ENCODE results near the gene IL17RA.

The IL17RA gene

DNA sequence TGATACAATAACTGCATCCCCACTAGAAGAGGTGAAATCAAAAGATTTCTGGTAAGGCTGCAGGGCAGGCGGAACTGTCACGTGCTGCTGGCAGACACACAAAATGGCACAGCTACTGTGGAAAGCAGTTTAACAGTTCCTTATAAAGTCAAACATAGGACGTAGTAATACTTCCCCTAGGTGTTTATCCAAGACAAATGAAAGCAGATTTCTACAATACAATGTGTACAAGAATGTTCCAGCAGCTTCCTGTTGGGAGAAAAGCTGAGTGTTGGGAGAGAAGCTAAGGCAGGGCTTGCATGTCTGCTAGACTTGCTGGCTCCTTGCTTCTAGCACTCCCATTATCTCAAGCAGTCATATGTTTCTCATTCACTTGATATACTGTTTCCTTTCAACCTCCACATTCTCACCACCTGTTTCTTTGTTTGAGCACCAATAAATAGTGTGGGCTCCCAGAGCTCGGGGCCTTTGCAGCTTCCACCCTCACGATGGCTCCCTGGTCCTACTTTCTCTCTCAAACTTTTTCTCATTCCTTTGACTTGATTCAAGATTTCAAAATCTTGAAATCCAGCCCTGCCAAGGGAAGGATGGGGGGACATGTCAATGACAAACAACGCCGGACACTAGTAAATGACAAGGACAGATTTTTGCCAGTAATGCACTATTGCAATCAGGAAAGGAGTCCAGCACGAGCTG, 21.2 kb upstream of the IL17RA start:
- Mint-ChIP-seq H3K4me3 (no peak overlapping the region), H3K4me1 (peaks cover 6% of the 10 kb centered on the region), H3K27me3 (no peaks in the 10 kb centered on the region), H3K27ac (no peak overlapping the region), H3K9me3 (no peaks in the 10 kb centered on the region), H3K36me3 (peaks cover 2% of the 10 kb centered on the region)
- no peak for ATAC-seq (ENCODE audit: low read depth)
- DNase-seq (ENCODE audit: low spot score in 2 of 2), result no peak

DNA sequence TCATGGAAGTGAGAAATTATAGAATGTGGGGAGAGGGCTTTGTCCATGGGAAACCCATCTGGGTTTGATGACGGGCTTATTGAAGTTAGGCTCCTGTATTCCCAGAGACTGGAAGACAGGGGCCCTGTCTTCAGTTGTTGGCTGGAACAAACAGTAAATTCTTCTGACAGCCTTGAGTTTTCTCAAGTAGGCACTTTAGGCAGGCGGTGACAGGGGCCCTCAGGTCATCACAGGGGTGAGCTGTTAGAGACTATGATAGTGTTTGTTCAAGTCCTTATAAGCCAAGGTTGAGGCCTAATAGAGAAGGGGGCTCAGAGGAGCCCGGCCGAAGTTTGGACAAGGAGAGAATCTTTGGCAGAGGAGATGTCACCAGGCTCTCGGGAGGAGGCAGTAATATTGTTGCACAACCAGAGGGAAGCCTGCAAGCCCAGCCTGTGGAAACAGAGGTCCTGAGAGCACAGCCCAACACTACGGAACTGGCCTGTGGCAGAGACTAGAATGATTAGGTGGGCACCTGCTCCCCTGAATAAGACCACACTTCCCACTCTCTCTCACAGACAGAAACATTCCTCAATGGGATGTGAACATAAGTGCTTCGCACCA, 20.2 kb upstream of the IL17RA start:
- ATAC-seq (ENCODE audit: low read depth), result no peak
- DNase-seq (ENCODE audit: low spot score in 2 of 2), result no peak
- Mint-ChIP-seq H3K4me1 (peaks cover 6% of the 10 kb centered on the region), H3K27ac (no peak overlapping the region), H3K4me3 (no peak overlapping the region), H3K27me3 (no peaks in the 10 kb centered on the region), H3K36me3 (peaks cover 2% of the 10 kb centered on the region), H3K9me3 (no peaks in the 10 kb centered on the region)

DNA sequence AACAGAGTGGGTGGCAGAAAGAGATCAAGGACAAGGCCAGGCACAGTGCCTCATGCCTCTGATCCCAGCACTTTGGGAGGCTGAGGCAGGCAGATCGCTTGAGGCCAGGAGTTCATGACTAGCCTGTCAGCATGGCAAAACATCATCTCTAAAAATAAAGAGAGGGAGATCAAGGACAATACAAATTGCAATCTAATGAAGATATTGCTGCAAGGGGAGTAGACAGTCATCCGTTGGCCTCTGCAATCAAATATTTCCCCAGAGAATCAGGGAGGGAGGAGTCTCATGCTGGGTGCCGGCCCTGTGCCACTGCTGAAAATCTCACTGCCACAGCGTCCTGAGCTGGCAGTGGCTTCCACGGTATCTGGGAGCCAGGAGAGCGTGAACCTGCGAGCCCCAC, 19.4 kb upstream of the IL17RA start:
- no peak overlapping the region for H3K4me3 Mint-ChIP-seq
- no peaks in the 10 kb centered on the region for H3K27me3 Mint-ChIP-seq
- no peak for DNase-seq (ENCODE audit: low spot score in 2 of 2)
- no peaks in the 10 kb centered on the region for H3K9me3 Mint-ChIP-seq
- H3K36me3 Mint-ChIP-seq, result peaks cover 2% of the 10 kb centered on the region
- no peak overlapping the region for H3K27ac Mint-ChIP-seq
- H3K4me1 Mint-ChIP-seq, result peaks cover 6% of the 10 kb centered on the region
- ATAC-seq (ENCODE audit: low read depth), result no peak

DNA sequence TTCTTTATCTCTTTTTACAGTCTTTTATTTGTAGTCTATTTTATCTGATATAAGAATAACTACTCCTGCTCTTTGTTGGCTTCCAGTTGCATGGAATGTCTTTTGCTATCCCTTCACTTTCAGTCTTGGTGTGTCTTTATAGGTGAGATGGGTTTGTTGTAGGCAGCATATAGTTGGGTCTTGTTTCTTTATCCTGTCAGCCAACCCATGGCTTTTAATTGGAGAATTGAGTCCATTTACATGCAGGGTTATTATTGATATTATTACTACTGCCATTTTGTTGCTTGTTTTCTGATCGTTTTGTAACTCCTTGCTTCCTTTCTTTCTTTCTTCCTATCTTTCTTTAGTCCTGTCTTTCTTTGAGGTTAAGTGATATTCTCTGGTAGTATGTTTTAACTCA, 11.9 kb upstream of the IL17RA start:
- Mint-ChIP-seq H3K27ac (no peak overlapping the region), H3K9me3 (peaks cover 1% of the 10 kb centered on the region), H3K27me3 (no peaks in the 10 kb centered on the region), H3K4me1 (no peaks in the 10 kb centered on the region), H3K36me3 (peaks cover 7% of the 10 kb centered on the region), H3K4me3 (no peak overlapping the region)
- DNase-seq (ENCODE audit: low spot score in 2 of 2) (no peak), ATAC-seq (ENCODE audit: low read depth) (no peak)

DNA sequence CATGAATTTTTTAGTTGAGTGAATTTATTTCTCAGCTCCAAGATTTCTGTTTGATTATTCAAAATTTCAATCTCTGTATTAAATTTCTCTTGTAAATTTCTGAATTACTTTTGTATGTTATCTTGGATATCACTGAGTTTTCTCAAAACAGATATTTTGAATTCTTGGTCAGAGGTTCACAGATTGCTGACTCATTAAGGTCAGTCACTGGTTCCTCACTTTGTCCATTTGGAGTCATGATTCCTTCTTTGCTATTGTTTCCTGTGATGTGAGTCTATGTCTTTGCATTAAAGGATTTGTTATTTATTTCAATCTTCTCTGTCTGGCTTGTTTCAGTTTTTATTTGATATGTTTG, 10.2 kb upstream of the IL17RA start:
- H3K27ac Mint-ChIP-seq, result no peak overlapping the region
- H3K27me3 Mint-ChIP-seq, result no peaks in the 10 kb centered on the region

DNA sequence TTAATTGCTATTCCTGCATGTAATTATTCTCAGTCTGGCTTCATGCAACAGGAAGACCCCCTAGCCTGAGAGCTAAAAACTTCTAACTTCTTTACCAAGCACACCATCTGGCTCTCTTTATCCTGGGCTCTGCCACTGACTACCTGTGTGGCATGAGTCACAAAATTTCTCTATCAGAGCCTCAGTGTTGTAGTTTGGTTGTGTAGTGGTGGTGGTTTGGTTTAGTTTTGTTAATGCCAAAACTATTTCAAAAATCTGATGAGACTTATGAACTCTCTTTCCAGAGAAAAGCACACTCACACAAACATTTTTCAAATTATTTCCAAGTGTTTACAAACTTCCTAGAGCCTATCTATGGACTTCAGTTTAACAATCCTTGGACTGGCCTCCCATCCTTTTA, 7.5 kb upstream of the IL17RA start:
- no peak overlapping the region for H3K4me3 Mint-ChIP-seq
- DNase-seq (ENCODE audit: low spot score in 2 of 2) (no peak), ATAC-seq (ENCODE audit: low read depth) (no peak)
- no peaks in the 10 kb centered on the region for H3K4me1 Mint-ChIP-seq
- no peaks in the 10 kb centered on the region for H3K27me3 Mint-ChIP-seq
- no peak overlapping the region for H3K27ac Mint-ChIP-seq
- peaks cover 5% of the 10 kb centered on the region for H3K36me3 Mint-ChIP-seq
- H3K9me3 Mint-ChIP-seq, result peaks cover 1% of the 10 kb centered on the region

More for the DNA sequence above, 10.2 kb upstream of the IL17RA start:
- Mint-ChIP-seq H3K4me1 (no peaks in the 10 kb centered on the region), H3K4me3 (no peak overlapping the region), H3K9me3 (peaks cover 1% of the 10 kb centered on the region), H3K36me3 (peaks cover 7% of the 10 kb centered on the region)
- ATAC-seq (ENCODE audit: low read depth), result no peak
- DNase-seq (ENCODE audit: low spot score in 2 of 2), result no peak

DNA sequence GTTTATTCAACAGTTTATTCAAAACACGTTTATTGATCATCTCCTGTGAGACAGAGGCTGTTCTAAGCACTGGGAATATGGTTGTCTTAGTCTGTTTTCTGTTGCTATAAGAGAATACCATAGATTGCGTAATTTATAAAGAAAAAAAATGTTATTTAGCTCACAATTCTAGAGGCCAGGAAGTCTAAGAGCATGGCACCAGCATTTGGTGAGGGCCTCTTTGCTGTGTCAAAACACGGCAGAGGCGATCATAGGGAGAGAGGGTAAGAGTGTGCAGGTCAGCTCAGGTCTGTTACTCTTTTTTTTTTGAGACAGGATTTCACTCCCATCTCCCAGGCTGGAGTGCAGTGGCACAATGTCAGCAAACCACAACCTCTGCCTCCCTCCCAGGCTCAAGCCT, 5.2 kb upstream of the IL17RA start:
- DNase-seq (ENCODE audit: low spot score in 2 of 2) (no peak), ATAC-seq (ENCODE audit: low read depth) (no peak)
- Mint-ChIP-seq H3K27ac (no peak overlapping the region), H3K9me3 (no peaks in the 10 kb centered on the region), H3K4me3 (no peak overlapping the region), H3K36me3 (no peaks in the 10 kb centered on the region), H3K27me3 (no peaks in the 10 kb centered on the region), H3K4me1 (peaks cover 10% of the 10 kb centered on the region)

DNA sequence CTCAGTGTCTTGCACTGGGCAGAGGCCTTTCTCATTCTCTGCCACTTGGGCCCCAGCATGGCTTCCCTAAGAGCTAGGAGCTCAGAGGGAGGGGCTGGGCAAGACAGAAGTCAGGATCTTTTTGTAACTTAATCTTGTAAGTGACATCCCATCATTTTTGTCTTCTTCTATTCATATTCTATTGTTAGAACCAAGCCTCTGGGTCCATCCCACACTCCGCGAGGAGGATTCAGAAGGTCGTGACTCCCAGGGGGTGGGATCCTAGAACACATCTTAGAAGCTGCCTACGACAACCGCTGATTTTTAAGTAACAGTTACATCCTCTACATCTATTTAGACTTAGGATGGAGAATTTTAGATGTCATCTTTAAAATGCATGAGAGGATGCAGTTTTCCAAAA, 1.5 kb upstream of the IL17RA start:
- Mint-ChIP-seq H3K4me3 (peak overlapping the region; percentile 89), H3K9me3 (no peaks in the 10 kb centered on the region), H3K4me1 (peaks cover 34% of the 10 kb centered on the region), H3K27me3 (no peaks in the 10 kb centered on the region), H3K36me3 (no peaks in the 10 kb centered on the region), H3K27ac (peak overlapping the region; percentile 76)
- ATAC-seq (ENCODE audit: low read depth) (no peak), DNase-seq (ENCODE audit: low spot score in 2 of 2) (no peak)

DNA sequence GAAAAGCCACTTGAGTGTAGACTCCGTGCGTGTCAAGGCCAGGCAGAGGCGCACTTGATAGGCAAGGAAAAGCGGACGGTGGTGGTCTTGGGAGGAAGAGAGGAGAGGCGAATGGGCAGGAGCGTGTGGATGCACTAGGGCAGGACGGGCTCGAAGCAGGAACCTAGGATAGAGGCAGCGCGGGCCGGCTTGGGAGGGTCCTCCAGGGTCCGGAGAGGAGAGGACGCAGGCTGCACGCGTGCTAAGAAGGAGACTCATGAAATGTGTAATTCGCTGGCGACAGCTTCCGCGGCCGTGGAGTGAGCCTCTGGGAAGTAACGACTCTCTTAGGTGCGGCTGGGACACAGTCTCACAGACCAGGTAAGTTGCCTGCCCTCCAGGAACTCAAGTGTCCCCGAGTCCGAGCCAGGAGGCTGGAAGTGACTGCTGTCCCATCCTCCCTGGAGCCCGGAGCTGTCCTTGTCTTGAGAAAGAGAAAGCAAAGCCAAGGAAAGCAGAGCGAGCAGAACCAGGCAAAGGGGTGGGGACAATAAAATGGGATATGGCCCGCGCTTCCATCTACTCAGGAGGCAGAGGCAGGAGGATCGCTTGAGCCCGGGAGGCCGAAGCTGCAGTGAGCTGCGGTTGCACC, 874 bp upstream of the IL17RA start:
- H3K4me1 Mint-ChIP-seq, result peaks cover 34% of the 10 kb centered on the region
- peak overlapping the region; percentile 89 for H3K4me3 Mint-ChIP-seq
- no peak for ATAC-seq (ENCODE audit: low read depth)

DNA sequence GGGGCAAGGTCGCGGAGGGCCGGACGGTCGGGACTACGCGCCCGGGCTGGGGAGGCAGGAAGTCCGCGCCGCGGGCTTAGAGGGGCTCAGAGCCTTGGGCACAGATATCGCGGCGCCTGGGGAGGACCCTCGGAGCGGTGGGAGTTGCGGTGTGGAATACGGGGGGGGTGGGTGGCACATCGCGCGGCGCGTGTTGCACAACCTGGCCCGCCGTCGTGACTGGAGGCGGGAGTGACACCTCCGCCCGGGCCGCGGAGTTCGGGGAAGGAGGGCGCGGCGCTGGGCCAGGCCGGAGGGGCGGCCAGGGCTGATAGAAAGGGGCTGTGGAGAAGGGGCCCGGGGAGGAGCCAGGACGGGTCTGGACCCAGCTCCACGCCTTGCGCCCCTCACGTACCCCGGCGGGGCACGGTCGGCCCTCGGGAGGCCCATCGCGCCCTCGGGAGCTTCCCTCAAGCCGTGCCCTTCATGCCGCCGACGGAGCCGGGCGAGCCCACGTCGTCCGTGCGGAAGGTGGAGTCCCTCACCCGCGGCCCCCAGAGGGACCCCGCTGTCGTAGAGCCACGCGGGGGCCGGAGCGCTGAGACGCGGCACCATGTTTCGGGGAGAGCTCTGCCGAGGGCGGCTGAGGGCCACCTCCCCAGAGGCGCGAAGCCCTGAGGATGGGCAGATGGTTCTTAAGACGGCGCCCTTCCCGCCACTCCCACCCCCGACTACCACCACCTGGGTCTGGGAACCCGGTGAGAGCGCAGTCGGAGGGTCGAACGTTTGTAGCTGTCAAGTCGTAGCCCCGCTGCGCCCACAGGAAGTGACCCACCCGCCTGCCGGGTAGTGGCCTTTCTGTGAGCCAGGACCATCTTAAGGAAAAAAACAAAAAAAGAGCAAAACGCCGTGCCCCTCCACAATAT, 729 bp downstream of the IL17RA start:
- ATAC-seq (ENCODE audit: low read depth) (peak; percentile 6), DNase-seq (ENCODE audit: low spot score in 2 of 2) (peak; percentile 16 to 29)
- Mint-ChIP-seq H3K4me3 (peak overlapping the region; percentile 89), H3K9me3 (no peaks in the 10 kb centered on the region), H3K4me1 (peaks cover 36% of the 10 kb centered on the region), H3K27me3 (no peaks in the 10 kb centered on the region), H3K27ac (peak overlapping the region; percentile 88), H3K36me3 (no peaks in the 10 kb centered on the region)

More for the DNA sequence above, 874 bp upstream of the IL17RA start:
- DNase-seq (ENCODE audit: low spot score in 2 of 2), result no peak
- Mint-ChIP-seq H3K27ac (peak overlapping the region; percentile 76), H3K9me3 (no peaks in the 10 kb centered on the region), H3K27me3 (no peaks in the 10 kb centered on the region), H3K36me3 (no peaks in the 10 kb centered on the region)

DNA sequence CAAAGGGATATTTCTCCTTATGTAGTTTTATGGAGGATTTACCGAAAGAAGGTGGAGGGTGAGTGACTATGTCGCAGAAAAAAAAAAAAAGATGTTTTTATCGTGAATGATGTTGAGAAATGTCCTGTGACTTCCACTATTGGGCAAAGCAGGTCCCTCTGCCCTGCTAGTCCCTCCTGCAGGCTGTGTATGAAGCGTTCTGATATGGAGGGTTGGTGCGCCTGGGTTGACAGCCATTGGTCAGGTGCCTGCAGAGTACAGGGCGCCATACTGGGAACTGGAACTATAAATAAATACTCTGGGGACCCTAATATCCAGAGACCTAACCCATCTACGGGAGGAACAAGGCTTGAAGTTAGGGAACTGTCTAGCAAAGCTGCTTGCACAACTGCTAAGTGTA, 1.5 kb downstream of the IL17RA start:
- no peaks in the 10 kb centered on the region for H3K9me3 Mint-ChIP-seq
- H3K4me1 Mint-ChIP-seq, result peaks cover 40% of the 10 kb centered on the region
- no peak for DNase-seq (ENCODE audit: low spot score in 2 of 2)
- no peak for ATAC-seq (ENCODE audit: low read depth)
- H3K36me3 Mint-ChIP-seq, result no peaks in the 10 kb centered on the region
- H3K27ac Mint-ChIP-seq, result peak overlapping the region; percentile 17
- no peaks in the 10 kb centered on the region for H3K27me3 Mint-ChIP-seq
- H3K4me3 Mint-ChIP-seq, result peak overlapping the region; percentile 89

DNA sequence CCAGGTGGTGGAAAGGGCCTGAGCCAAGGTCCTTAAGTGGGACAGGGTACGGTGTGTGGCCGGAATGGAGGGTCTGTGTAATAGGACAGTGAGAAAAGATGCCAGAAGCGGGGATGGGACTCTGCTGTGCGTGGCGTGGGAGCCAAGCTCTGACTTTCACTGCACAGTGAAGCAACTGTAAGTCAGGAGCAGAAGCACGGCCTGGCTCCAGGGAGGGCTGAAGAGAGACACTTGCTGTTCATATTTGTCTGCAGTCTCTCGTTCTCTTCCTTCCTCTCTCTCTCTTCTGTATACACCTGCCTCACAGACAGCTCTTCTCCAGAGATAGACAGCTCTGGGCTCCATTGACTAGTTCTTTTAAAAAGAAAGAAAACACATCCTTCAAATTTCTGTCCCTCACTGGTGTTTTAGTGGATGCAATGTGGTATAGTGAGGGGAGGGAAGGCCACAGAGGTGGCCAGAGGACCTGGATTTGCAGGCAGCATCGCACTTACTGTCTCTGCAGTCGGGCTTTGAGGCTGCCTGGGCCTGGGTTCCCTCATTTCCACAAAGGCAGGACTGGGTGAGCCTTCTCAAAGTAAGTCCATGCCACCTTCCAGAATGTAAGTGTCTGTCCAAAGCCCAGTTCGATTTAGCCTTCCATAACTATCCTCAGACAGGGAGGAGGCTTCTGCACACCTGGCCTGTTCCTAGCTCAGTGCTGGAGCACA, 2.1 kb downstream of the IL17RA start:
- Mint-ChIP-seq H3K4me1 (peaks cover 40% of the 10 kb centered on the region), H3K27me3 (no peaks in the 10 kb centered on the region), H3K9me3 (no peaks in the 10 kb centered on the region), H3K4me3 (peak overlapping the region; percentile 57), H3K36me3 (no peaks in the 10 kb centered on the region), H3K27ac (no peak overlapping the region)
- ATAC-seq (ENCODE audit: low read depth), result no peak
- no peak for DNase-seq (ENCODE audit: low spot score in 2 of 2)

DNA sequence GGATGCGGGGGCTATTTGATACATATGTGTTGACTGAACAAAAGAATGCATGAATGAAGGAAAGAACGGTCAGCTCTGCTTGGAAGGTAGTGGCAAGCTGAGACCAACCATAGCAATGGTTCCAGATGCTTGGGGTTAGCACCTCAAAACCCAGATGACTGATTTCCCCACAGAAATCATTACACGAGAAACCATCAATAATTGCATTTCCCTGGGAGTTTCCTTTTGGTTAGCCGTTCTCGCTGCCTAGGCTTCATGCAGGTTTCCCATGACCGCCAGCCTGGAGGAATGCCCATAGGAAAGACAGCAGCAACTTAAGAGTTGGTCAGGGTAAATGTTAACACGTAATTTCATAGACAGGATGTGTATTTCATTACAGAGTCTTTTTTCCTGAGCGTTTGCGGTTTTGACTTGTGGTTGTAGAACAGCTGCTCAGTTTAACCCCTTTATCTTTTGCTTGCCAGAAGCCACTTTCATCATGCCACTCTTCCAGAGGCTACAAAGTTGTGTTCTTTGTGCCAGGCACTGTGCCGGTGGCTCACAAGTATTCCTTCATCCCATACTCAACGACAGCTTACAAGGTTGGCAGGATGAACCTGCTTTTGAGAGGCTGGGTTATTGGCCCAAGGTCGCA, 2.8 kb downstream of the IL17RA start:
- Mint-ChIP-seq H3K27ac (peak overlapping the region; percentile 55), H3K4me1 (peaks cover 40% of the 10 kb centered on the region), H3K27me3 (no peaks in the 10 kb centered on the region), H3K9me3 (no peaks in the 10 kb centered on the region), H3K4me3 (peak overlapping the region; percentile 66), H3K36me3 (no peaks in the 10 kb centered on the region)
- peak; percentile 10 for ATAC-seq (ENCODE audit: low read depth)
- no peak for DNase-seq (ENCODE audit: low spot score in 2 of 2)

Data from memory B cell (primary cell).